ENCODE measurements around the gene GBA2. TPM values are rescaled to one million over a fixed set of nuclear protein-coding genes. Genes with fewer than 3 reads are reported as not detected.

The GBA2 gene
- total RNA-seq, 4 donors from 2014 or later = 263 to 474 (median 436) TPM

GRCh38 chr9:35698231-35698630 is 50.8 kb downstream of the GBA2 start:
- Histone ChIP-seq H3K4me3 (no peak overlapping the region), H3K27ac (peak overlapping the region in 1 of 4 donors; percentile 51), H3K27me3 (no peaks in the 10 kb centered on the region), H3K4me1 (peaks cover 0 to 14% (median 0%) of the 10 kb centered on the region in 4 donors), H3K9me3 (no peaks in the 10 kb centered on the region), H3K36me3 (peaks cover 0 to 66% (median 0%) of the 10 kb centered on the region in 3 donors)
- DNase-seq = peak in 1 of 3 donors; percentile 27
- TF ChIP-seq CTCF (IDR thresholded peaks at IDR 0.05) (no peak), POLR2A (IDR thresholded peaks at IDR 0.05) (no peak)

- H3K4me3 ChIP-seq = no peak overlapping the region
- peaks cover 0 to 14% (median 0%) of the 10 kb centered on the region in 4 donors for H3K4me1 ChIP-seq
- no peaks in the 10 kb centered on the region for H3K27me3 ChIP-seq
- peaks cover 0 to 59% (median 0%) of the 10 kb centered on the region in 3 donors for H3K36me3 ChIP-seq
- peak in 1 of 3 donors; percentile 25 for DNase-seq
- H3K27ac ChIP-seq = peak overlapping the region in 2 of 4 donors; percentile 51 to 58
- no peaks in the 10 kb centered on the region for H3K9me3 ChIP-seq
- no peak for TF ChIP-seq CTCF (IDR thresholded peaks at IDR 0.05)
- TF ChIP-seq POLR2A (IDR thresholded peaks at IDR 0.05) = no peak
Observed at GRCh38 chr9:35697486-35697885, 51.5 kb downstream of the GBA2 start.

GRCh38 chr9:35696520-35697215 is 52.4 kb downstream of the GBA2 start:
- no peaks in the 10 kb centered on the region for H3K9me3 ChIP-seq
- peak overlapping the region; percentile 23 to 58 (median 49) for H3K27ac ChIP-seq
- TF ChIP-seq CTCF (IDR thresholded peaks at IDR 0.05) (peak; percentile 73 to 89 (median 78)), POLR2A (IDR thresholded peaks at IDR 0.05) (no peak)

GRCh38 chr9:35695943-35696401 is 53.1 kb downstream of the GBA2 start:
- no peaks in the 10 kb centered on the region for H3K9me3 ChIP-seq
- peaks cover 0 to 14% (median 0%) of the 10 kb centered on the region in 4 donors for H3K4me1 ChIP-seq
- DNase-seq = no peak
- peak overlapping the region in 3 of 4 donors; percentile 23 to 58 (median 36) for H3K27ac ChIP-seq
- H3K4me3 ChIP-seq = no peak overlapping the region
- no peaks in the 10 kb centered on the region for H3K27me3 ChIP-seq
- TF ChIP-seq POLR2A (IDR thresholded peaks at IDR 0.05) (no peak), CTCF (IDR thresholded peaks at IDR 0.05) (no peak)
- peaks cover 0 to 43% (median 0%) of the 10 kb centered on the region in 3 donors for H3K36me3 ChIP-seq

More at GRCh38 chr9:35696520-35697215, 52.4 kb downstream of the GBA2 start:
- peak; percentile 65 to 88 (median 71) for DNase-seq
- Histone ChIP-seq H3K36me3 (peaks cover 0 to 50% (median 0%) of the 10 kb centered on the region in 3 donors), H3K27me3 (no peaks in the 10 kb centered on the region), H3K4me3 (no peak overlapping the region), H3K4me1 (peaks cover 0 to 14% (median 0%) of the 10 kb centered on the region in 4 donors)

- DNase-seq = no peak
- no peaks in the 10 kb centered on the region for H3K27me3 ChIP-seq
- H3K9me3 ChIP-seq = no peaks in the 10 kb centered on the region
- peak overlapping the region in 1 of 4 donors; percentile 69 for H3K4me3 ChIP-seq
- H3K27ac ChIP-seq = peak overlapping the region in 3 of 4 donors; percentile 75 to 89 (median 83)
- TF ChIP-seq POLR2A (IDR thresholded peaks at IDR 0.05) (no peak), CTCF (IDR thresholded peaks at IDR 0.05) (no peak)
- H3K4me1 ChIP-seq = peaks cover 0 to 31% (median 0%) of the 10 kb centered on the region in 4 donors
- peaks cover 0 to 2% (median 0%) of the 10 kb centered on the region in 3 donors for H3K36me3 ChIP-seq
Observed at GRCh38 chr9:35691757-35692301, 57.2 kb downstream of the GBA2 start.

All from Peyer's patch (tissue), 4 donors.